H1 (cell line): ENCODE data around the gene ASTN2. TPM values are rescaled to one million over a fixed set of nuclear protein-coding genes. Genes with fewer than 3 reads are reported as not detected.

Experiments
- ASH2L ChIP-seq: fragments of 200-600, 300-600 bp; sonication (generic); IDR thresholded peaks from one replicate; pipeline ENCODE4 v1.7.1; 2017; ENCODE audit warnings: low read length
- EZH2 ChIP-seq: fragments of 200-600 bp; sonication (generic); IDR thresholded peaks from 2 replicates; pipeline ENCODE4 v1.7.1; 2012; ENCODE audit warnings: low read depth, mild to moderate bottlenecking, moderate library complexity, low read length, inconsistent platforms; ENCODE audit not compliant: severe bottlenecking
- POLR2A ChIP-seq, 2 experiments: IDR thresholded peaks; 1 replicate in 1 of 2; 2 replicates in 1 of 2; pipeline ENCODE4 v1.6.1; 2011; ENCODE audit warnings: low read depth in 2 of 2, low read length in 2 of 2, mild to moderate bottlenecking in 2 of 2; ENCODE audit errors: control extremely low read depth in 1 of 2
- RFX5 ChIP-seq: IDR thresholded peaks from 2 replicates; pipeline ENCODE4 v1.6.1; 2011; ENCODE audit warnings: low read depth, low read length, improper control_type of control experiment, borderline replicate concordance
- SIRT6 ChIP-seq: IDR thresholded peaks from one replicate; pipeline ENCODE4 v1.7.1; 2012; ENCODE audit warnings: low read length, inconsistent platforms
- SRF ChIP-seq: IDR thresholded peaks from 2 replicates; pipeline ENCODE4 v1.6.1; 2011; ENCODE audit warnings: mild to moderate bottlenecking, low read depth, low read length, moderate library complexity
- TCF12 ChIP-seq: IDR thresholded peaks from 2 replicates; pipeline ENCODE4 v1.6.1; 2011; ENCODE audit warnings: low read depth, mild to moderate bottlenecking, low read length
- ZNF274 ChIP-seq: IDR thresholded peaks from 2 replicates; pipeline ENCODE4 v1.7.0; 2012; ENCODE audit warnings: low read length, borderline replicate concordance; ENCODE audit errors: extremely low read depth
- polyA plus RNA-seq, 7 experiments: library from polyadenylated mRNA; depleted of rRNA in 3 of 7; stranded (reverse) in 5 of 7; unstranded in 2 of 7; fragments of >200 nt in 5 of 7; fragments of 200-250 nt in 2 of 7; gene quantifications; 1 replicate in 5 of 7; 2 replicates in 1 of 7; 4 replicates in 1 of 7; pipeline versions ENCODE4 v1.2.1 to v1.2.3, GENCODE V29; 2011 to 2013; ENCODE audit warnings: missing spikeins in 2 of 7, mixed read lengths in 2 of 7
- total RNA-seq: library from RNA; stranded (reverse); fragmentation: NEBNext Ultra II Directional; extraction: Animal tissue kit (Norgen Biotek cat#: 25700); gene quantifications from 2 replicates; pipeline ENCODE4 v1.2.1, GENCODE V29; 2021
- TF ChIP-seq, protein P1 (sequence below): fragments of 300-600 bp; sonication (generic); IDR thresholded peaks from 2 replicates; pipeline ENCODE4 v1.7.1; 2012; ENCODE audit warnings: low read length, moderate library complexity, mild to moderate bottlenecking, inconsistent platforms; ENCODE audit not compliant: insufficient replicate concordance

ASTN2 gene
- total and polyA plus RNA-seq, 2 of the 8 experiments (the other 6 are each of a cell fraction or from before 2014, with no cell fraction given): 8.2 to 13.7 TPM

DNA sequence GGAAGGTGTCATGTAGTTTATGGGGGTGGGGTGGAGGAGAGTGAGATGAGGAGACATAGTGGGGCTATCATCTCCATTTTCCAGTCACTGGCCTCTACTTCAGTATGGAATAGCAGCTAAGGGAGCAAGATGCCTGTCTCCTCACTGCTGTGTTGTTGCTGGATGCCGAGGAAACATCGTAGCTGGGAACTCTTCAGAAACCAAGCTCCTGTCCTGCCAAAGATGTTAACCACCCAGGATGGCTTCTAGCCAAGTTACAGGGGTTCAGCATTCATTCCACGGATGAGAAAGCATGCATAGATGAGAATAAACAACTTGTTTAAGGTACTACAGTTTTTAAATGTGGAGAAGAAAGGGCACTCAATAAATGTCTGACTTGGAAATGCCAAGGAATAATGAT lies 226.5 kb downstream of the ASTN2 start (continued):
- TF ChIP-seq, protein P1, sequence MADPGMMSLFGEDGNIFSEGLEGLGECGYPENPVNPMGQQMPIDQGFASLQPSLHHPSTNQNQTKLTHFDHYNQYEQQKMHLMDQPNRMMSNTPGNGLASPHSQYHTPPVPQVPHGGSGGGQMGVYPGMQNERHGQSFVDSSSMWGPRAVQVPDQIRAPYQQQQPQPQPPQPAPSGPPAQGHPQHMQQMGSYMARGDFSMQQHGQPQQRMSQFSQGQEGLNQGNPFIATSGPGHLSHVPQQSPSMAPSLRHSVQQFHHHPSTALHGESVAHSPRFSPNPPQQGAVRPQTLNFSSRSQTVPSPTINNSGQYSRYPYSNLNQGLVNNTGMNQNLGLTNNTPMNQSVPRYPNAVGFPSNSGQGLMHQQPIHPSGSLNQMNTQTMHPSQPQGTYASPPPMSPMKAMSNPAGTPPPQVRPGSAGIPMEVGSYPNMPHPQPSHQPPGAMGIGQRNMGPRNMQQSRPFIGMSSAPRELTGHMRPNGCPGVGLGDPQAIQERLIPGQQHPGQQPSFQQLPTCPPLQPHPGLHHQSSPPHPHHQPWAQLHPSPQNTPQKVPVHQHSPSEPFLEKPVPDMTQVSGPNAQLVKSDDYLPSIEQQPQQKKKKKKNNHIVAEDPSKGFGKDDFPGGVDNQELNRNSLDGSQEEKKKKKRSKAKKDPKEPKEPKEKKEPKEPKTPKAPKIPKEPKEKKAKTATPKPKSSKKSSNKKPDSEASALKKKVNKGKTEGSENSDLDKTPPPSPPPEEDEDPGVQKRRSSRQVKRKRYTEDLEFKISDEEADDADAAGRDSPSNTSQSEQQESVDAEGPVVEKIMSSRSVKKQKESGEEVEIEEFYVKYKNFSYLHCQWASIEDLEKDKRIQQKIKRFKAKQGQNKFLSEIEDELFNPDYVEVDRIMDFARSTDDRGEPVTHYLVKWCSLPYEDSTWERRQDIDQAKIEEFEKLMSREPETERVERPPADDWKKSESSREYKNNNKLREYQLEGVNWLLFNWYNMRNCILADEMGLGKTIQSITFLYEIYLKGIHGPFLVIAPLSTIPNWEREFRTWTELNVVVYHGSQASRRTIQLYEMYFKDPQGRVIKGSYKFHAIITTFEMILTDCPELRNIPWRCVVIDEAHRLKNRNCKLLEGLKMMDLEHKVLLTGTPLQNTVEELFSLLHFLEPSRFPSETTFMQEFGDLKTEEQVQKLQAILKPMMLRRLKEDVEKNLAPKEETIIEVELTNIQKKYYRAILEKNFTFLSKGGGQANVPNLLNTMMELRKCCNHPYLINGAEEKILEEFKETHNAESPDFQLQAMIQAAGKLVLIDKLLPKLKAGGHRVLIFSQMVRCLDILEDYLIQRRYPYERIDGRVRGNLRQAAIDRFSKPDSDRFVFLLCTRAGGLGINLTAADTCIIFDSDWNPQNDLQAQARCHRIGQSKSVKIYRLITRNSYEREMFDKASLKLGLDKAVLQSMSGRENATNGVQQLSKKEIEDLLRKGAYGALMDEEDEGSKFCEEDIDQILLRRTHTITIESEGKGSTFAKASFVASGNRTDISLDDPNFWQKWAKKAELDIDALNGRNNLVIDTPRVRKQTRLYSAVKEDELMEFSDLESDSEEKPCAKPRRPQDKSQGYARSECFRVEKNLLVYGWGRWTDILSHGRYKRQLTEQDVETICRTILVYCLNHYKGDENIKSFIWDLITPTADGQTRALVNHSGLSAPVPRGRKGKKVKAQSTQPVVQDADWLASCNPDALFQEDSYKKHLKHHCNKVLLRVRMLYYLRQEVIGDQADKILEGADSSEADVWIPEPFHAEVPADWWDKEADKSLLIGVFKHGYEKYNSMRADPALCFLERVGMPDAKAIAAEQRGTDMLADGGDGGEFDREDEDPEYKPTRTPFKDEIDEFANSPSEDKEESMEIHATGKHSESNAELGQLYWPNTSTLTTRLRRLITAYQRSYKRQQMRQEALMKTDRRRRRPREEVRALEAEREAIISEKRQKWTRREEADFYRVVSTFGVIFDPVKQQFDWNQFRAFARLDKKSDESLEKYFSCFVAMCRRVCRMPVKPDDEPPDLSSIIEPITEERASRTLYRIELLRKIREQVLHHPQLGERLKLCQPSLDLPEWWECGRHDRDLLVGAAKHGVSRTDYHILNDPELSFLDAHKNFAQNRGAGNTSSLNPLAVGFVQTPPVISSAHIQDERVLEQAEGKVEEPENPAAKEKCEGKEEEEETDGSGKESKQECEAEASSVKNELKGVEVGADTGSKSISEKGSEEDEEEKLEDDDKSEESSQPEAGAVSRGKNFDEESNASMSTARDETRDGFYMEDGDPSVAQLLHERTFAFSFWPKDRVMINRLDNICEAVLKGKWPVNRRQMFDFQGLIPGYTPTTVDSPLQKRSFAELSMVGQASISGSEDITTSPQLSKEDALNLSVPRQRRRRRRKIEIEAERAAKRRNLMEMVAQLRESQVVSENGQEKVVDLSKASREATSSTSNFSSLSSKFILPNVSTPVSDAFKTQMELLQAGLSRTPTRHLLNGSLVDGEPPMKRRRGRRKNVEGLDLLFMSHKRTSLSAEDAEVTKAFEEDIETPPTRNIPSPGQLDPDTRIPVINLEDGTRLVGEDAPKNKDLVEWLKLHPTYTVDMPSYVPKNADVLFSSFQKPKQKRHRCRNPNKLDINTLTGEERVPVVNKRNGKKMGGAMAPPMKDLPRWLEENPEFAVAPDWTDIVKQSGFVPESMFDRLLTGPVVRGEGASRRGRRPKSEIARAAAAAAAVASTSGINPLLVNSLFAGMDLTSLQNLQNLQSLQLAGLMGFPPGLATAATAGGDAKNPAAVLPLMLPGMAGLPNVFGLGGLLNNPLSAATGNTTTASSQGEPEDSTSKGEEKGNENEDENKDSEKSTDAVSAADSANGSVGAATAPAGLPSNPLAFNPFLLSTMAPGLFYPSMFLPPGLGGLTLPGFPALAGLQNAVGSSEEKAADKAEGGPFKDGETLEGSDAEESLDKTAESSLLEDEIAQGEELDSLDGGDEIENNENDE: no peak
- no peak for TF ChIP-seq POLR2A (IDR thresholded peaks at IDR 0.05; ENCODE audit: control extremely low read depth in 1 of 2, low read depth in 2 of 2, low read length in 2 of 2)
- no peak for TF ChIP-seq SIRT6
- no peak for TF ChIP-seq SRF
- no peak for TF ChIP-seq ZNF274
- no peak for TF ChIP-seq TCF12
- no peak for TF ChIP-seq EZH2
- TF ChIP-seq RFX5: no peak
- TF ChIP-seq ASH2L: no peak
